ENCODE measurements around the gene TRPM7. TPM values are rescaled to one million over a fixed set of nuclear protein-coding genes. Genes with fewer than 3 reads are reported as not detected.
A peak's percentile ranks its signal among the peaks of the same experiment; 100 is the strongest.
"Not testable (repeated sequence)": the region's sequence is repeated elsewhere in the genome, so short reads cannot be mapped to it uniquely, and the experiment has no call there.

Gene TRPM7
- total and polyA plus RNA-seq, 3 experiments from 2014 or later = 18.1 to 46.9 (median 46.7) TPM

DNA sequence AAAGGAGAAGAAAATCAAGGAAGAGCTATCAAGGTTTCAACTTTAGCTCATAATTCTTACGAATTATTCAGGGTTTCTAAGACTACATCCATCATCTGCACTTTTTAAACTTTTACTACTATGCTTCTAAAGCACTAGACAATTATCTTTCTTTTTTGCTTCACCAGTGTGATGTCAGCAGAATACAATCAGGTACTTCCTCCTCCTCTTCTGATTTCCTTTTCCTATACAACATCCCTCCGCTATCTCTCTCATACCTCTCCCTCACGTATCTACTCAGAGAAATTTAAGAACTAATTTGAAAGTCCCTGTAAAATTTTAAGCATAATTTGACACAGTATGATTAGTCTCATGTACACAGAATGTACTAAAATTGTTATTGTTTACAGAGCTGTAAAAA lies 92.8 kb downstream of the TRPM7 start:
- peaks cover 7 to 77% (median 29%) of the 10 kb centered on the region in 3 donors for H3K36me3 Mint-ChIP-seq
- Histone ChIP-seq H3K4me1 (ENCODE audit: insufficient read depth, low read length) (no peaks in the 10 kb centered on the region), H3K9me3 (ENCODE audit: low read length) (no peaks in the 10 kb centered on the region), H3K27me3 (ENCODE audit: insufficient read depth, low read length, poor library complexity, severe bottlenecking) (no peaks in the 10 kb centered on the region), H3K36me3 (ENCODE audit: insufficient read depth, low read length) (peaks cover 28% of the 10 kb centered on the region), H3K4me3 (ENCODE audit: low read length) (no peak overlapping the region), H3K27ac (ENCODE audit: low read depth, low read length) (no peak overlapping the region)
- ChIA-PET CTCF (no interaction called here), POLR2A (no interaction called here)
- H3K27me3 Mint-ChIP-seq = no peaks in the 10 kb centered on the region
- no peak overlapping the region for H3K4me3 Mint-ChIP-seq
- no peaks in the 10 kb centered on the region for H3K4me1 Mint-ChIP-seq
- H3K27ac Mint-ChIP-seq = no peak overlapping the region
- H3K9me3 Mint-ChIP-seq = no peaks in the 10 kb centered on the region
- no peak for DNase-seq

DNA sequence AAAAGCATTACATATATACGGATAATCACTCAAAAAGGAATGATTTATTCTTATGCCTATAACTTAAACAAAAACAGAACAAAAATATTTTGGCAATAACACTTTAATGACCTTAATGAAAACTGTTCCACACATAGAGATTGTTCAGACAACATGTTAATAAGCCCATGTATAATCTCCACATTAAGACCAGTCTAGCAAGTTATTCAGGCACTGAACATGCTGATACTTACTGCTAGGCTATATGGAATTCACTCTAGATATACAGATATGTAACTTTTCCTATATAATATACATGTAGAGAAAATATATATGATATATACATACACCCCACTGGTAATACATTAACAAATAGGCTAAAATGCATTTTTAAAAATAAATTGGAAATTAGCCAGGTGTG lies 96.3 kb downstream of the TRPM7 start:
- Mint-ChIP-seq H3K4me1 (peaks cover 0 to 4% (median 0%) of the 10 kb centered on the region in 3 donors), H3K9me3 (no peaks in the 10 kb centered on the region), H3K27me3 (no peaks in the 10 kb centered on the region), H3K36me3 (peaks cover 7 to 79% (median 27%) of the 10 kb centered on the region in 3 donors), H3K4me3 (no peak overlapping the region), H3K27ac (no peak overlapping the region)
- ChIA-PET CTCF (no interaction called here), POLR2A (no interaction called here)
- no peak overlapping the region for H3K4me3 ChIP-seq (ENCODE audit: low read length)
- H3K27ac ChIP-seq (ENCODE audit: low read depth, low read length) = no peak overlapping the region
- H3K36me3 ChIP-seq (ENCODE audit: insufficient read depth, low read length) = peaks cover 39% of the 10 kb centered on the region
- H3K9me3 ChIP-seq (ENCODE audit: low read length) = no peaks in the 10 kb centered on the region
- no peaks in the 10 kb centered on the region for H3K4me1 ChIP-seq (ENCODE audit: insufficient read depth, low read length)
- no peaks in the 10 kb centered on the region for H3K27me3 ChIP-seq (ENCODE audit: insufficient read depth, low read length, poor library complexity, severe bottlenecking)
- DNase-seq = no peak

DNA sequence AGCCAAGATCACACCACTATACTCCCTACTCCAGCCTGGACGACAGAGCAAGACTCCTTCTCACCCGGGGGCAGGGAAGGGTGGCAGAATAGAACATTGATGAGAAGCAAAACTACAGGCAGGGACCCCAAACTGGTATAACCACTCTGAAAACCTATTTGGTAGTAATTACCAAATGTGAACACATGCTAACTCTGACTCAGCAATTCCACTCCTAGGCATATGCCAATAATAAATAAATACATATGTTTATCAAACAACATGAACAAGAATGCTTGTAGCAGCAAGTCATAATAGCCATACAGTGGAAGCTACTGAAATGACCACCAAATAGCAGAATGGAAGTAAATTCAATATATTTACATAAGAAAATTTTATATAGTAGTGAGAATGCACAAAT lies 109.1 kb downstream of the TRPM7 start:
- Mint-ChIP-seq H3K4me1 (peaks cover 0 to 4% (median 0%) of the 10 kb centered on the region in 3 donors), H3K27ac (peak overlapping the region in 1 of 8 donors; percentile 37), H3K9me3 (no peaks in the 10 kb centered on the region), H3K4me3 (no peak overlapping the region), H3K36me3 (peaks cover 0 to 78% (median 18%) of the 10 kb centered on the region in 3 donors), H3K27me3 (no peaks in the 10 kb centered on the region)
- Histone ChIP-seq H3K4me3 (ENCODE audit: low read length) (no peak overlapping the region), H3K27me3 (ENCODE audit: insufficient read depth, low read length, poor library complexity, severe bottlenecking) (no peaks in the 10 kb centered on the region), H3K9me3 (ENCODE audit: low read length) (no peaks in the 10 kb centered on the region), H3K4me1 (ENCODE audit: insufficient read depth, low read length) (no peaks in the 10 kb centered on the region), H3K27ac (ENCODE audit: low read depth, low read length) (no peak overlapping the region), H3K36me3 (ENCODE audit: insufficient read depth, low read length) (peaks cover 13% of the 10 kb centered on the region)
- ChIA-PET POLR2A (no interaction called here), CTCF (interaction anchor here (0.6 kb wide), 1 partner anchor 1324 kb away, joined by 3 read pairs; no protein-coding TSS in a partner anchor)
- no peak for DNase-seq

DNA sequence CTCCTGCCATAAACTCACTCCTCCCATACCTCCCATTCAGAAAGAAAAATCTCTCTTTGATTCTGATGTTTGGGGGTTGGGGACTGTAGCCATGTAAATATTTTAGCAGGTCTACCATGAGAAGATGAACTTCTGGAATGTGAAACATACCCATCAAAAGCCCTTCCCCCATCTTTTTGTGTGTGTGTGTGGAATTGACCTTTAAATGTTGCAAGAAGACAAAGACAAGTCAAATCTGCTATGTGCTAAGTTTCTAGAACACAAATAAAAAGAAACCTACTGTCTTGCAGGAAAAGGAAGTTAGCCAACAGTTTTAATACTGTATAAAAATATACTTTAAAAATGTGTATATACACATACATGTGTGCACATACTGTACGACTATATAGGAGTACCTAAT lies 110.4 kb downstream of the TRPM7 start:
- Mint-ChIP-seq H3K36me3 (peaks cover 0 to 78% (median 15%) of the 10 kb centered on the region in 3 donors), H3K27ac (peak overlapping the region in 2 of 8 donors; percentile 9 to 17), H3K4me1 (peaks cover 0 to 4% (median 0%) of the 10 kb centered on the region in 3 donors), H3K27me3 (no peaks in the 10 kb centered on the region), H3K4me3 (no peak overlapping the region), H3K9me3 (no peaks in the 10 kb centered on the region)
- Histone ChIP-seq H3K4me1 (ENCODE audit: insufficient read depth, low read length) (no peaks in the 10 kb centered on the region), H3K27me3 (ENCODE audit: insufficient read depth, low read length, poor library complexity, severe bottlenecking) (no peaks in the 10 kb centered on the region), H3K4me3 (ENCODE audit: low read length) (no peak overlapping the region), H3K27ac (ENCODE audit: low read depth, low read length) (no peak overlapping the region), H3K9me3 (ENCODE audit: low read length) (no peaks in the 10 kb centered on the region), H3K36me3 (ENCODE audit: insufficient read depth, low read length) (peaks cover 9% of the 10 kb centered on the region)
- CTCF ChIA-PET = no interaction called here
- no peak for DNase-seq
- POLR2A ChIA-PET = no interaction called here

DNA sequence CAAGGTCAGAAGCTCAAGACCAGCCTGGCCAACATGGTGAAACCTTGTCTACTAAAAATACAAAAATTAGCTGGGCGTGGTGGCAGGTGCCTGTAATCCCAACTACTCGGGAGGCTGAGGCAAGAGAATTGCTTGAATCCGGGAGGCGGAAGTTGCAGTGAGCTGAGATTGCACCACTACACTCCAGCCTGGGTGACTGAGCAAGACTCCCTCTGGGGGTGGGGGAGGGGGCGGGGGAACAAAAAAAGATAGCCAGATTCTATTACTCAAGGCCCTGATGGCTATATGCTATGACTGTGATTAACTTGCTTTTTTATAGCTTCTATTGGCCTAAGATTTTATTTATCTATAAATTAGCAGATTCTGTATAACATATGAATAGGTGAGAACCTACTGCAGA lies 112.8 kb downstream of the TRPM7 start:
- CTCF ChIA-PET; H3K4me3 Mint-ChIP-seq; DNase-seq; H3K27me3 Mint-ChIP-seq; H3K9me3 Mint-ChIP-seq; H3K27ac Mint-ChIP-seq; POLR2A ChIA-PET; H3K4me1 ChIP-seq (ENCODE audit: insufficient read depth, low read length); H3K27me3 ChIP-seq (ENCODE audit: insufficient read depth, low read length, poor library complexity, severe bottlenecking); H3K27ac ChIP-seq (ENCODE audit: low read depth, low read length); H3K4me3 ChIP-seq (ENCODE audit: low read length); H3K4me1 Mint-ChIP-seq; H3K9me3 ChIP-seq (ENCODE audit: low read length): not testable (repeated sequence)
- H3K36me3 Mint-ChIP-seq = peaks cover 0 to 81% (median 22%) of the 10 kb centered on the region in 3 donors
- H3K36me3 ChIP-seq (ENCODE audit: insufficient read depth, low read length) = peaks cover 14% of the 10 kb centered on the region

DNA sequence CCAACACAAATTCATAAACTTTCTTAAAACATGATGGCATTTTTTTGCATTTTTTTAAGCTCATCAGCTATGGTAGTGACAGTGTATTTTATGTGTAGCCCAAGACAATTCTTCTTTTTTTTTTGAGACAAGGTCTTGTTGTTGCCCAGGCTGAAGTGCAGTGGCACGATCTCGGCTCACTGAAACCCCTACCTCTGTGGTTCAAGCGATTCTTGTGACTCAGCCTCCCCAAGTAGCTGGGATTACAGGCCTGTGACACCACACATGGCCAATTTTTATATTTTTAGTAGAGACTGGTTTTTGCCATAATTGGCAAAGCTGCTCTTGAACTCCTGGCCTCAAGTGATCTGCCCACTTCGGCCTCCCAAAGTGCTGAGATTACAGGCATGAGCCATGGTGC lies 122.8 kb downstream of the TRPM7 start:
- Mint-ChIP-seq H3K9me3 (no peaks in the 10 kb centered on the region), H3K36me3 (peaks cover 9 to 66% (median 12%) of the 10 kb centered on the region in 3 donors), H3K27ac (peak overlapping the region in 3 of 8 donors; percentile 6 to 81 (median 56)), H3K4me1 (peaks cover 5 to 11% (median 7%) of the 10 kb centered on the region in 3 donors), H3K4me3 (no peak overlapping the region), H3K27me3 (no peaks in the 10 kb centered on the region)
- H3K27me3 ChIP-seq (ENCODE audit: insufficient read depth, low read length, poor library complexity, severe bottlenecking) = no peaks in the 10 kb centered on the region
- H3K4me1 ChIP-seq (ENCODE audit: insufficient read depth, low read length) = no peaks in the 10 kb centered on the region
- DNase-seq = no peak
- POLR2A ChIA-PET = no interaction called here
- H3K36me3 ChIP-seq (ENCODE audit: insufficient read depth, low read length) = no peaks in the 10 kb centered on the region
- H3K4me3 ChIP-seq (ENCODE audit: low read length) = no peak overlapping the region
- CTCF ChIA-PET = no interaction called here
- H3K9me3 ChIP-seq (ENCODE audit: low read length) = no peaks in the 10 kb centered on the region
- no peak overlapping the region for H3K27ac ChIP-seq (ENCODE audit: low read depth, low read length)

DNA sequence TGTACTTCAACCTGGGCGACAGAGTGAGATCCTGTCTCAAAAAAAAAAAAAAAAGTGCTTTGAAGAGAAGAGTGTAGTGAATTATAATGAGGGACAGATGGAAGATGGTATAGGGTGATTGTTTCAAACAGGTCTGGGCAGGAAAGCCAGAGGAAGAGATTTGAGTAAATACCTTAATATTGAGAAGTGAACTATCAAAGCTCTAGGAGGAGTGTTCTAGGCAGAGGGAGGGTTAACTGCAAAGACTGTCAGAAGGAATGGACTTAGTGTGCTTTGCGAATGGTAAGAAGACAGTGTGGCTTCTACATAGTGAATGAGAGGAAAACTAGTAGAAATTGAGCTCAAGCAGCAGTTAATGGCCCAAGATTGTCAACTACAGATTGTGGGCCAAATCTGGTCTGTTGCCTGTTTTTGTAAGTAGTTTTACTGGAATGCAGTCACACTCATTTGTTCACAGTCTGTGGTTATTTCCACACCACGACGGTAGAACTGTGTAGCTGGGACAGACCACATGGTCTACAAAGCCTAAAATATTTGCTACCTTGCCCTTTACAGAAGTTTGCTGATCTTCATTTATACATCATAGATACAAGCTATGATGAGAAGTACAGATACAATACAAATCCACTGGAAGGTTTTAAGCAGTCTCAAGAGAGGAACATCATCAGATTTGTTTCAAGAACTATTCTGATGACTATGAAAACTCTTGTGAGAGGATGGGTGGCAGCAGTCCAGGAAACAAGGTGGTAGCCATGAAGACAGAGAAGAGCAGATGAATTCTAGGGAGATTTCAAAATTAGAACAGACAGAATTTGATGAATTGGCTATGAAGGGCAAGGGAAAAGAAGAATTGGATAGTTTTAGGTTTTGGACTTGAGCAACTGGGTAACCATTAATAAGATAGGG lies 123.6 kb downstream of the TRPM7 start:
- H3K4me3 Mint-ChIP-seq = no peak overlapping the region

DNA sequence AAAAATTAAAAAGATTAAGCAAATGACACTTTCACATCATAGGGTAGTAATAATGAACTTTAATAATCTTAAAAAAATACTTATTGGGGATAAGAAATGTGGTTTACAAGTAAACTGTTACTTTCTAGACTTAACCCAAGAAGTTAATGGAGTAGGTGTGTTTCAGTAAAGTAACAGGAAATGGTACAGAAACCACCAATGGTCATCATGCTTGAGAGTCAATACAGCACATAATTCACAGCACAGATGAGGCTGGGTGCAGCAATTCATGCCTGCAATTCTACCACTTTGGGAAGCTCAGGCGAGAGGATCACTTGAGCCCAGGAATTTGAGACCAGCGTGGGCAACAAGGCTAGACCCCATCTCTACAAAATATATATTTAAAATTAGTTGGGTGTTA lies 128.6 kb downstream of the TRPM7 start:
- ChIA-PET CTCF (no interaction called here), POLR2A (no interaction called here)
- H3K27me3 ChIP-seq (ENCODE audit: insufficient read depth, low read length, poor library complexity, severe bottlenecking) = no peaks in the 10 kb centered on the region
- no peak overlapping the region for H3K4me3 ChIP-seq (ENCODE audit: low read length)
- H3K27ac Mint-ChIP-seq = peak overlapping the region in 1 of 8 donors; percentile 58
- no peaks in the 10 kb centered on the region for H3K36me3 ChIP-seq (ENCODE audit: insufficient read depth, low read length)
- no peaks in the 10 kb centered on the region for H3K9me3 Mint-ChIP-seq
- no peak for DNase-seq
- no peaks in the 10 kb centered on the region for H3K27me3 Mint-ChIP-seq
- peaks cover 18 to 22% (median 19%) of the 10 kb centered on the region in 3 donors for H3K4me1 Mint-ChIP-seq
- no peaks in the 10 kb centered on the region for H3K9me3 ChIP-seq (ENCODE audit: low read length)
- H3K4me1 ChIP-seq (ENCODE audit: insufficient read depth, low read length) = no peaks in the 10 kb centered on the region
- H3K27ac ChIP-seq (ENCODE audit: low read depth, low read length) = no peak overlapping the region
- H3K4me3 Mint-ChIP-seq = no peak overlapping the region
- H3K36me3 Mint-ChIP-seq = peaks cover 0 to 35% (median 3%) of the 10 kb centered on the region in 3 donors

More for the DNA sequence above, 123.6 kb downstream of the TRPM7 start:
- ChIA-PET CTCF (no interaction called here), POLR2A (no interaction called here)
- H3K4me3 ChIP-seq (ENCODE audit: low read length) = no peak overlapping the region
- H3K9me3 ChIP-seq (ENCODE audit: low read length) = no peaks in the 10 kb centered on the region
- H3K27me3 Mint-ChIP-seq = no peaks in the 10 kb centered on the region
- H3K4me1 Mint-ChIP-seq = peaks cover 6 to 11% (median 7%) of the 10 kb centered on the region in 3 donors
- no peaks in the 10 kb centered on the region for H3K36me3 ChIP-seq (ENCODE audit: insufficient read depth, low read length)
- no peaks in the 10 kb centered on the region for H3K4me1 ChIP-seq (ENCODE audit: insufficient read depth, low read length)
- no peak overlapping the region for H3K27ac ChIP-seq (ENCODE audit: low read depth, low read length)
- DNase-seq = no peak
- peak overlapping the region in 6 of 8 donors; percentile 3 to 94 (median 68) for H3K27ac Mint-ChIP-seq
- no peaks in the 10 kb centered on the region for H3K27me3 ChIP-seq (ENCODE audit: insufficient read depth, low read length, poor library complexity, severe bottlenecking)
- H3K36me3 Mint-ChIP-seq = peaks cover 9 to 60% (median 10%) of the 10 kb centered on the region in 3 donors
- no peaks in the 10 kb centered on the region for H3K9me3 Mint-ChIP-seq
